Renal cortical epithelial cell (primary cell): ENCODE data around the gene EMC7. TPM values are rescaled to one million over a fixed set of nuclear protein-coding genes. Genes with fewer than 3 reads are reported as not detected.
A peak's percentile ranks its signal among the peaks of the same experiment; 100 is the strongest.
"Not testable (repeated sequence)": the region's sequence is repeated elsewhere in the genome, so short reads cannot be mapped to it uniquely, and the experiment has no call there.

Experiments used
- DNase-seq: peaks from one replicate; pipeline ENCODE4 v3.0.0-alpha.2; 2011; ENCODE audit warnings: low read depth
- total RNA-seq: library from RNA; depleted of rRNA; stranded (reverse); fragments of >200 nt; gene quantifications from 2 replicates; pipeline ENCODE4 v1.2.3, GENCODE V29; 2014

EMC7 gene
- total RNA-seq, 1 donor from 2014 or later = 66.6 TPM

GRCh38 chr15:34085746-34086145, 15.9 kb downstream of the EMC7 start:
- DNase-seq = no peak

GRCh38 chr15:34084086-34084485, 17.6 kb downstream of the EMC7 start:
- DNase-seq = no peak

- DNase-seq = no peak
Observed at GRCh38 chr15:34079904-34080303, 21.8 kb downstream of the EMC7 start.

- DNase-seq = no peak
Observed at GRCh38 chr15:34078900-34079299, 22.8 kb downstream of the EMC7 start.

GRCh38 chr15:34076785-34077184, 24.9 kb downstream of the EMC7 start:
- no peak for DNase-seq

GRCh38 chr15:34070003-34070402, 31.7 kb downstream of the EMC7 start:
- no peak for DNase-seq

- no peak for DNase-seq
Observed at GRCh38 chr15:34065941-34066340, 35.7 kb downstream of the EMC7 start.

GRCh38 chr15:34065261-34065660, 36.4 kb downstream of the EMC7 start:
- no peak for DNase-seq

- no peak for DNase-seq
Observed at GRCh38 chr15:34064438-34064837, 37.2 kb downstream of the EMC7 start.

GRCh38 chr15:34059946-34060345, 41.7 kb downstream of the EMC7 start:
- DNase-seq = no peak

- no peak for DNase-seq
Observed at GRCh38 chr15:34059476-34059875, 42.2 kb downstream of the EMC7 start.

GRCh38 chr15:34056911-34057310, 44.8 kb downstream of the EMC7 start:
- DNase-seq = no peak

- DNase-seq = peak; percentile 82
Observed at GRCh38 chr15:34055868-34056595, 45.6 kb downstream of the EMC7 start.

GRCh38 chr15:34054081-34054707, 47.5 kb downstream of the EMC7 start:
- DNase-seq = no peak

GRCh38 chr15:34050385-34050784, 51.3 kb downstream of the EMC7 start:
- DNase-seq = not testable (repeated sequence)

GRCh38 chr15:34049112-34049511, 52.5 kb downstream of the EMC7 start:
- peak; percentile 96 for DNase-seq

GRCh38 chr15:34047893-34048775, 53.5 kb downstream of the EMC7 start:
- no peak for DNase-seq

- DNase-seq = no peak
Observed at GRCh38 chr15:34046471-34047145, 55.1 kb downstream of the EMC7 start.

- DNase-seq = no peak
Observed at GRCh38 chr15:34043813-34044212, 57.8 kb downstream of the EMC7 start.

GRCh38 chr15:34043391-34043790, 58.3 kb downstream of the EMC7 start:
- no peak for DNase-seq

GRCh38 chr15:34039790-34040113, 61.9 kb downstream of the EMC7 start:
- no peak for DNase-seq
